ENCODE data around the gene SLC47A2. TPM values are rescaled to one million over a fixed set of nuclear protein-coding genes. Genes with fewer than 3 reads are reported as not detected.

The SLC47A2 gene
- total and polyA plus RNA-seq, 5 donors from 2014 or later, result not detected

DNA sequence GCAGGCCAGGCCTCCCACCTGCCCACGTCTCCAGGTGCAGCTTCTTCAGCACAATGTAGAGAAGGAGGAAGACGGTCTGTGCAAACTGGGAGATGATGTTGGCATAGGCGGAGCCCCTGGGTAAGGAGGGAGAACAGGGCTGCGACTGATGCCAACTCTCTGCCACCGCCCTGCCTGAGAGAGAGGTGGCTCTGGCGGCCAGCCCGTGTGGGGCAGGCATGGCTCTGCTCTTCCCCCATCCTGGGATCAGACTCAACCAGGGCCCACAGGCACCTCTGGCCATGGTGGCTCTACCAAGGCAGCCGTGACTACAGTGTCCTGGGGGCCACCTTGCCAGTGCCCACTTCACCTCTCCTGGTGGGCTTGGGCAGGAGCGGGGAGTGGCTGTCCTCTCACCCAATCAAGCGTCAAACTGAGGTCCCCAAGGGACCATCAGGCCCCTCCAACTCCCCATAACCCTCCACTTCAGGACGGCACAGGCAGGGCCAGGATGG is 8.6 kb downstream of the SLC47A2 start:
- H3K27me3 Mint-ChIP-seq, result no peaks in the 10 kb centered on the region
- DNase-seq (no peak), ATAC-seq (ENCODE audit: low read depth in 2 of 2) (no peak)
- Histone ChIP-seq H3K4me3 (ENCODE audit: low read depth, low read length) (no peak overlapping the region), H3K36me3 (ENCODE audit: control insufficient read depth, insufficient read depth, low read length) (no peaks in the 10 kb centered on the region), H3K9me3 (ENCODE audit: control insufficient read depth in 2 of 2, low read length in 2 of 2) (no peaks in the 10 kb centered on the region), H3K27me3 (ENCODE audit: control insufficient read depth, insufficient read depth, low read length) (no peaks in the 10 kb centered on the region), H3K27ac (ENCODE audit: insufficient read depth, low read length, poor library complexity, severe bottlenecking) (no peak overlapping the region), H3K4me1 (ENCODE audit: control insufficient read depth, insufficient read depth, low read length, poor library complexity, severe bottlenecking) (no peaks in the 10 kb centered on the region)
- H3K9me3 Mint-ChIP-seq, result no peaks in the 10 kb centered on the region
- no peaks in the 10 kb centered on the region for H3K36me3 Mint-ChIP-seq
- no peak overlapping the region for H3K4me3 Mint-ChIP-seq
- H3K4me1 Mint-ChIP-seq, result peaks cover 0 to 3% (median 0%) of the 10 kb centered on the region in 4 donors
- H3K27ac Mint-ChIP-seq, result no peak overlapping the region

DNA sequence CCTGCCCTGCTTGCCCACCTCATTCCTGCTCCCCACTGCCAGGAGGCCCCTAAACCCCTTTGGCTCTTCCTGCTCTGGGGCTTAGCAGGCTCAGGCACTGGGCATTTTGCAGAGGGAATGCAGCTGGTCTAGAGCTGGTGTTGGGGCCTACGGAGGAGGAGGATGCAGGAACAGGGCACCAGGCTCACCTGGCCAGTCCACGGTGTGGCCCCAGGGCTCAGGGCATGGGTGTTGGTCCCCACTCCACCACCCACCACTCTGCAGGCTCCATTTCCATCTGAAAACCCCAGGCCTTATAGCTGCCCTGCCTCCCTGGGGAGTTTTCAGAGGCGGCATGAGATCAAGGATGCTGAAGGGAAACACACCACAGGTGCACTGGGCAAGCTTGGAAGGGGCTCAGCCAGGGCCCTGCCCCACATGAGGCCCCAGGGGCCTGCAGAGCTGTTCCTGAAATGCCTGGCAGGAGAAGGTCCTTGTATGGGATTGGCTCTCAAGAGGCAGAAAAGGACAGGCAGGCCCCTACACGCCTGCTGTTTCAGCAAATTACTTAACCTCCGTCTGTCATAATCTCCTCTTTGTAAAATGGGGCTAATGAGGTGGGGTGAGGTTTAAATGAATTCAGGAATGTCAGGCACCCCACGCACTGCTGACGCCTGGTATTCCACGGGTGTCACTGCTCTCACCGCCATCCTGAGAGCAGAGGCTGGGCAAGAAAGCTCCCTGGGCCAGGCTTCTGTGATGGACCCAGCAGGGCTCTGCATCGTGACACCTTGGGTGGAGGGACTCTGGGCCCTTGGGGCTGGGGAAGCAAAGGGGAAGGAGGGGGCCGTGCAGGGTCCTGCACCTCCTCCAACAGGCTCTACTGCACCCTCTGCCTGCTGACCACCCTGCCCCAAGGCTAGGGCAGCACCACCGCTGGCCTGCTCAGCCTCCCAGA is 9.3 kb downstream of the SLC47A2 start:
- no peak for ATAC-seq (ENCODE audit: low read depth in 2 of 2)
- peaks cover 0 to 3% (median 0%) of the 10 kb centered on the region in 4 donors for H3K4me1 Mint-ChIP-seq

DNA sequence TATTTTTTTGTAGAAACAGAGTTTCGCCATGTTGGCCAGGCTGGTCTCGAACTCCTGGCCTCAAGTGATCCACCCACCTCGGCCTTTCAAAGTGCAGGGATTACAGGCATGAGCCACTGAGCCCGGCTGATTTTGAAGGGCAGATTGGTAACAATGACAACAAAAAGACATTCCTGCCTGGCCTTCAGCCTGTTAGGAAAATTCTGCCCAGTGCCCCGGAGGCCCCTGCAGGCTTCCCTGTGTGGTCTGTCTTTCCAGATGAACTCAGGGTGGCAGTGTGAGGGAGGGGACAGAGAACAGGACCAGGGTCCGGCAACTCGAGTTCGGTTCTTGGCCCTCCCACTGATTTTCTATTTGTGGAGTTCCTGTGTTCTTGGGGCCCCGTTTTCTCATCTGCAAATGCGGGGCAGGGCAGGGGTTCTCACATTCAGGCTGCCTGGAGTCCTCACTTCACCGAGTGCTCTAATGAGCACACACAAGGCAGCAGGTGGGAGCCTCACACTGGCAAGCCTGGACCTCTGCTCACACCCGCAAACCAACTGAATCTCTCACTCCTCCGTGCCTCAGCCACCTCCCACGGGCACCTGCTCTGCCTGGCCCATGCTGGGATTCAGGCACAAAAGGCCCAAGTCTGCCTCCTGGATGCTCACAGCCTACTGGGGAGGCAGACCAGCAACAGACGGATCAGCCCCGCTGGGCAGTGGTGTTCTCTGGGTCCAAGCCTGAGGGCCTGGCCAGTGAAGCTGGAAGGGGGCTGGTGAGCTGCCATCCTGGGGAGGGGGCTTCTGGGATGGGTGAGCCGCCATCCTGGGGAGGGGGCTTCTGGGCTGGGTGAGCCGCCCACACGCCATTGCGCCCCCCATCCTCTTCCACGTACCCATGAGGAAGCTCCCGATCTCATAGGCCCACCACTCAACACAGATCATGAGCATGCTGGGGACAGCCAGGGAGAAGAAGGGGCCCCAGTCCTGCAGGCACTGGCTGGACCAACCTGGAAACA is 10.3 kb downstream of the SLC47A2 start:
- H3K36me3 Mint-ChIP-seq, result no peaks in the 10 kb centered on the region
- Histone ChIP-seq H3K27me3 (ENCODE audit: control insufficient read depth, insufficient read depth, low read length) (no peaks in the 10 kb centered on the region), H3K4me3 (ENCODE audit: low read depth, low read length) (no peak overlapping the region), H3K4me1 (ENCODE audit: control insufficient read depth, insufficient read depth, low read length, poor library complexity, severe bottlenecking) (no peaks in the 10 kb centered on the region), H3K36me3 (ENCODE audit: control insufficient read depth, insufficient read depth, low read length) (no peaks in the 10 kb centered on the region), H3K9me3 (ENCODE audit: control insufficient read depth in 2 of 2, low read length in 2 of 2) (no peaks in the 10 kb centered on the region), H3K27ac (ENCODE audit: insufficient read depth, low read length, poor library complexity, severe bottlenecking) (no peak overlapping the region)
- ATAC-seq (ENCODE audit: low read depth in 2 of 2) (no peak), DNase-seq (no peak)
- H3K27ac Mint-ChIP-seq, result no peak overlapping the region
- H3K4me1 Mint-ChIP-seq, result peaks cover 0 to 5% (median 1%) of the 10 kb centered on the region in 4 donors
- H3K27me3 Mint-ChIP-seq, result no peaks in the 10 kb centered on the region
- no peaks in the 10 kb centered on the region for H3K9me3 Mint-ChIP-seq
- no peak overlapping the region for H3K4me3 Mint-ChIP-seq

More for the DNA sequence above, 9.3 kb downstream of the SLC47A2 start:
- H3K27me3 ChIP-seq (ENCODE audit: control insufficient read depth, insufficient read depth, low read length), result no peaks in the 10 kb centered on the region
- H3K36me3 Mint-ChIP-seq, result no peaks in the 10 kb centered on the region
- no peaks in the 10 kb centered on the region for H3K36me3 ChIP-seq (ENCODE audit: control insufficient read depth, insufficient read depth, low read length)
- H3K9me3 ChIP-seq (ENCODE audit: control insufficient read depth in 2 of 2, low read length in 2 of 2), result no peaks in the 10 kb centered on the region
- H3K9me3 Mint-ChIP-seq, result no peaks in the 10 kb centered on the region
- no peak overlapping the region for H3K27ac ChIP-seq (ENCODE audit: insufficient read depth, low read length, poor library complexity, severe bottlenecking)
- DNase-seq, result no peak
- H3K27ac Mint-ChIP-seq, result no peak overlapping the region
- no peak overlapping the region for H3K4me3 Mint-ChIP-seq
- no peaks in the 10 kb centered on the region for H3K4me1 ChIP-seq (ENCODE audit: control insufficient read depth, insufficient read depth, low read length, poor library complexity, severe bottlenecking)
- H3K4me3 ChIP-seq (ENCODE audit: low read depth, low read length), result no peak overlapping the region
- no peaks in the 10 kb centered on the region for H3K27me3 Mint-ChIP-seq

DNA sequence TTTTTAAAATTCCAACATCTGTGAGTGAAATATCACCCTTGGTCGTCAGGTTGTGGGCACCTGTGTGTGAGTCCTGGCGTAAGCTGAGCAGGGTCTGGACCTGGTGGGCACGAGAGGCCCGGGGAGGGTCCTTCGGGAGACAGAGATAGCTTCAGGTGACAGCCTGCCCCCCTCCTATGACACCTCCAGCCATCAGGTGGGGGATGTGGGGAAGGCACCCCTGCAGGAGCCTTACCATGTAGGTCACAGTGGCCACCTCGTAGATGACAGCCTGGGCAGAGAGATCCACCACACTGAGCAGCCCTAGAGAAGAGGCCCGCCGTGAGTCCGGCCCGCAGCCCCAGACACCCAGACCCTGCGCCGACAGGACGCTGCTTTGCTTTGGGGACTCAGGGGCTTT is 11.2 kb downstream of the SLC47A2 start:
- H3K27ac ChIP-seq (ENCODE audit: insufficient read depth, low read length, poor library complexity, severe bottlenecking), result no peak overlapping the region
- peaks cover 0 to 5% (median 1%) of the 10 kb centered on the region in 4 donors for H3K4me1 Mint-ChIP-seq
- no peaks in the 10 kb centered on the region for H3K27me3 ChIP-seq (ENCODE audit: control insufficient read depth, insufficient read depth, low read length)
- no peak overlapping the region for H3K27ac Mint-ChIP-seq
- ATAC-seq (ENCODE audit: low read depth in 2 of 2), result no peak
- H3K9me3 Mint-ChIP-seq, result no peaks in the 10 kb centered on the region
- H3K4me1 ChIP-seq (ENCODE audit: control insufficient read depth, insufficient read depth, low read length, poor library complexity, severe bottlenecking), result no peaks in the 10 kb centered on the region
- no peak for DNase-seq
- no peaks in the 10 kb centered on the region for H3K27me3 Mint-ChIP-seq
- H3K36me3 ChIP-seq (ENCODE audit: control insufficient read depth, insufficient read depth, low read length), result no peaks in the 10 kb centered on the region
- H3K4me3 Mint-ChIP-seq, result no peak overlapping the region
- no peak overlapping the region for H3K4me3 ChIP-seq (ENCODE audit: low read depth, low read length)
- no peaks in the 10 kb centered on the region for H3K9me3 ChIP-seq (ENCODE audit: control insufficient read depth in 2 of 2, low read length in 2 of 2)
- H3K36me3 Mint-ChIP-seq, result no peaks in the 10 kb centered on the region

DNA sequence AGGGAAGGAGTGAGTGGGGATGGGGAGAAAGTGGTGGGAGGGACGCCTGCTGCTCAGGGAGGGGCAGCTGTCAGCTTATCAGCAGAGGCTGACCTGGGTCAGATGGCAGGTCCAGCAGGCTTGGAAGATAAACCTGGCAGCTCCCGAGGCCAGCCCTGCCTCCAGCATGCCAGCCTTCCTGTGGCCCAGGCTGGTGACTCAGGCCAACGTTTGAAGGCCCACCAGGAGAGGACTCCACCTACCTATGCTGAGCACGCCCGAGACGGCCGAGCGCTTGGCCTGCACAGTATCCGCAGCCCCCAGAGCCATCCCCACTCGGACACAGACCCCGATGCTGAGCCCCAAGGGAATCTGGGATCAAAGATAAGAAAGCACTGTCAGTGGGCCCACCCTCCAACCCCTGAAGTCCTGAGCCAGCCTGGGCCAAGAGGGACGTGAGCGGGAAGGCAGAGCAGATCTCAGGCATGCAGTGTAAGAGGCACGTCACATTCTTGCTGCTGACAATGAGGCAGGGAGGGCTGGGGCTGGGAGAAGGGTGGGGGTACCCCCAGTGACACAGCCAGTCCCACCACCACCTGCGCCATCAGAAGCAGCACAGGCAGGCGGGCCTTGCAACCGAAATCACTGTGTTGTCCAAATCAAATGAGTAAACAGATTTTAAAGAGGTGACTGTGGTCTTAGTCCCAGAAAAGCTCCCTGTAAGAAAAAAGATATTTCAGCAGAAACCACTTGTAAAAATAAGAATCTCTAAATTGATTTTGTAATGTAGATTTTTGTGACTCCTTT is 12.4 kb downstream of the SLC47A2 start:
- H3K9me3 Mint-ChIP-seq, result no peaks in the 10 kb centered on the region
- peak overlapping the region in 1 of 3 donors; percentile 52 for H3K27ac Mint-ChIP-seq

DNA sequence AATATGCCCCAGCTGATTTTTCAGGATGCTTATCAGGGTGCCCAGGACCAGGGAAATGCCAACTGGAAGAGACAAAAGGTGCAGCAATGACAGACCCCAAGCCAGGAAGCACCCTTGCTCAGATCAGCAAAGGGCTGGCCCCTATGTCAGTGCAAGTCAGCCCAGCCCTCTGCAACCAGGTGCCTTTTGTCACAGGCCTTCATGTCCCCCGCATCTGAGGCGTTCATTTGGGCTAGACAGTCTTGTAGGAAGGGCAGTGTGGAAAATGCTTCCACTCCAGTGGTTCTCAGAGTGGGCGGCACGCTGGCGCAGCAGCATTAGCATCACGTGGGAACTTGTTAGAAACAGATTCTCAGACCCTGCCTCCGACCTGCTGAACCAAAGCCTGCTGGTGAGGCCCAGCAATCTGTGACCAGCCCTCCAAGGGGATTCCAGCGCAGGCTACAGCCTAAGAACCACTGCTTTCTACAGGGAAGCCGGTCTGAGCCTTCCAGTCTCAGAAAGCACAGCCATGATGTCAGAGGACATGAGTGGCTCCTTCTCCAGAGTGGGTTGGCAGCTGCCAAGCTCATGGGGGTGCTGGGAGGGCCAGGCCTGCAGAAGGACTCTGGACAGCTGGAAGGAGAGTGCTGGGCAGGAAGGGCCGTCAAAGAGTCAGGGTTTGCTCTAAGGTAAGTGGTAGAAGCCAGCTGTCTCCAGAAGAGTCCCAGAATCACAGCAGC is 13.1 kb downstream of the SLC47A2 start:
- Mint-ChIP-seq H3K4me1 (peaks cover 0 to 5% (median 1%) of the 10 kb centered on the region in 4 donors), H3K36me3 (no peaks in the 10 kb centered on the region), H3K27me3 (no peaks in the 10 kb centered on the region), H3K4me3 (no peak overlapping the region), H3K27ac (peak overlapping the region in 2 of 3 donors; percentile 37 to 52), H3K9me3 (no peaks in the 10 kb centered on the region)
- no peak overlapping the region for H3K4me3 ChIP-seq (ENCODE audit: low read depth, low read length)
- no peaks in the 10 kb centered on the region for H3K36me3 ChIP-seq (ENCODE audit: control insufficient read depth, insufficient read depth, low read length)
- H3K4me1 ChIP-seq (ENCODE audit: control insufficient read depth, insufficient read depth, low read length, poor library complexity, severe bottlenecking), result no peaks in the 10 kb centered on the region
- ATAC-seq (ENCODE audit: low read depth in 2 of 2) (no peak), DNase-seq (no peak)
- no peaks in the 10 kb centered on the region for H3K27me3 ChIP-seq (ENCODE audit: control insufficient read depth, insufficient read depth, low read length)
- H3K9me3 ChIP-seq (ENCODE audit: control insufficient read depth in 2 of 2, low read length in 2 of 2), result no peaks in the 10 kb centered on the region
- H3K27ac ChIP-seq (ENCODE audit: insufficient read depth, low read length, poor library complexity, severe bottlenecking), result no peak overlapping the region

More for the DNA sequence above, 12.4 kb downstream of the SLC47A2 start:
- DNase-seq, result no peak
- Histone ChIP-seq H3K27ac (ENCODE audit: insufficient read depth, low read length, poor library complexity, severe bottlenecking) (no peak overlapping the region), H3K4me3 (ENCODE audit: low read depth, low read length) (no peak overlapping the region), H3K9me3 (ENCODE audit: control insufficient read depth in 2 of 2, low read length in 2 of 2) (no peaks in the 10 kb centered on the region), H3K27me3 (ENCODE audit: control insufficient read depth, insufficient read depth, low read length) (no peaks in the 10 kb centered on the region), H3K36me3 (ENCODE audit: control insufficient read depth, insufficient read depth, low read length) (no peaks in the 10 kb centered on the region), H3K4me1 (ENCODE audit: control insufficient read depth, insufficient read depth, low read length, poor library complexity, severe bottlenecking) (no peaks in the 10 kb centered on the region)
- H3K4me3 Mint-ChIP-seq, result no peak overlapping the region
- H3K27me3 Mint-ChIP-seq, result no peaks in the 10 kb centered on the region
- peaks cover 0 to 5% (median 1%) of the 10 kb centered on the region in 4 donors for H3K4me1 Mint-ChIP-seq
- no peak for ATAC-seq (ENCODE audit: low read depth in 2 of 2)
- no peaks in the 10 kb centered on the region for H3K36me3 Mint-ChIP-seq

Data from CD4-positive, CD25-positive, alpha-beta regulatory T cell (primary cell).